Caco-2 (cell line): ENCODE data around the gene RFX4. TPM values are rescaled to one million over a fixed set of nuclear protein-coding genes. Genes with fewer than 3 reads are reported as not detected.
A peak's percentile ranks its signal among the peaks of the same experiment; 100 is the strongest.

ENCODE experiments used
- BruUV-seq: library from RNA; stranded (reverse); fragments of 400-500 nt; replicated peaks from 2 replicates; lab custom pipeline; 2021; lab: Mats Ljungman, UMichigan
- CTCF ChIA-PET: fragments of 300-600 bp; sonication (Branson Sonifier 250); formaldehyde crosslinking; loops from one replicate; lab custom pipeline; 2022; ENCODE audit warnings: antibody characterized with exemption; lab: Charles Lee
- POLR2A ChIA-PET: fragments of 300-600 bp; sonication (Branson Sonifier 250); formaldehyde crosslinking; loops from one replicate; lab custom pipeline; 2022; ENCODE audit warnings: antibody characterized with exemption; lab: Charles Lee
- DNase-seq, 2 experiments: peaks; one replicate each; pipeline versions ENCODE4 v3.0.0 to v3.0.0-alpha.2; 2020 to 2022
- H3K27me3 ChIP-seq: replicated peaks from 2 replicates; pipeline ENCODE4 v1.6.0; 2011; ENCODE audit warnings: low read length; ENCODE audit not compliant: control insufficient read depth, insufficient read depth
- H3K36me3 ChIP-seq: 2 replicates; pipeline ENCODE4 v1.5.1; 2011; ENCODE audit warnings: low read length; ENCODE audit not compliant: control insufficient read depth, insufficient read depth
- H3K4me1 ChIP-seq: fragments of 250-450 bp; sonication (Bioruptor Pico); 2 replicates; pipeline ENCODE4 v1.5.1; 2020; ENCODE audit warnings: mild to moderate bottlenecking
- H3K4me3 ChIP-seq: 2 replicates; pipeline ENCODE4 v1.5.1; 2011; ENCODE audit warnings: low read depth, mild to moderate bottlenecking, control low read depth, low read length
- H3K9me3 ChIP-seq: fragments of 250-450 bp; sonication (Bioruptor Pico); 2 replicates; pipeline ENCODE4 v1.5.1; 2020; ENCODE audit warnings: mild to moderate bottlenecking, moderate library complexity
- H3K27ac Mint-ChIP-seq: one replicate; pipeline ENCODE4 v1.8.0; 2022; ENCODE audit warnings: mixed read lengths; ENCODE audit not compliant: unreplicated experiment
- H3K27me3 Mint-ChIP-seq: one replicate; pipeline ENCODE4 v1.8.0; 2022; ENCODE audit warnings: mixed read lengths; ENCODE audit not compliant: insufficient read depth, unreplicated experiment
- H3K36me3 Mint-ChIP-seq: one replicate; pipeline ENCODE4 v1.8.0; 2022; ENCODE audit warnings: mild to moderate bottlenecking, mixed read lengths; ENCODE audit not compliant: insufficient read depth, unreplicated experiment
- H3K4me1 Mint-ChIP-seq: one replicate; pipeline ENCODE4 v1.8.0; 2022; ENCODE audit warnings: low read depth, mixed read lengths; ENCODE audit not compliant: unreplicated experiment
- H3K4me3 Mint-ChIP-seq: one replicate; pipeline ENCODE4 v1.8.0; 2022; ENCODE audit warnings: mild to moderate bottlenecking, moderate library complexity, mixed read lengths; ENCODE audit not compliant: unreplicated experiment
- H3K9me3 Mint-ChIP-seq: one replicate; pipeline ENCODE4 v1.8.0; 2022; ENCODE audit warnings: mixed read lengths; ENCODE audit not compliant: unreplicated experiment
- intact Hi-C: fragments of 100-400 bp; cut with micrococcal nuclease; formaldehyde crosslinking; loops from one replicate; pipeline ENCODE4 v1.10.0; 2022; ENCODE audit not compliant: unreplicated experiment
- total RNA-seq: library from RNA; stranded (reverse); gene quantifications from 2 replicates; pipeline ENCODE4 v1.2.3, GENCODE V29; 2022
- TF ChIP-seq, protein P1 (sequence below), 2 experiments: fragments of 200-600 bp in 1 of 2; IDR thresholded peaks; 1 replicate in 1 of 2; 2 replicates in 1 of 2; pipeline versions ENCODE4 v1.5.1 to v1.8.0; 2011 to 2022; ENCODE audit warnings: antibody characterized with exemption in 1 of 2, control low read depth in 1 of 2, inconsistent platforms in 1 of 2, low read depth in 1 of 2, low read length in 1 of 2, mild to moderate bottlenecking in 1 of 2, moderate library complexity in 1 of 2; ENCODE audit not compliant: insufficient read depth in 1 of 2, severe bottlenecking in 1 of 2, unreplicated experiment in 1 of 2

RFX4 gene
- total RNA-seq, 1 experiment from 2014 or later = not detected

DNA sequence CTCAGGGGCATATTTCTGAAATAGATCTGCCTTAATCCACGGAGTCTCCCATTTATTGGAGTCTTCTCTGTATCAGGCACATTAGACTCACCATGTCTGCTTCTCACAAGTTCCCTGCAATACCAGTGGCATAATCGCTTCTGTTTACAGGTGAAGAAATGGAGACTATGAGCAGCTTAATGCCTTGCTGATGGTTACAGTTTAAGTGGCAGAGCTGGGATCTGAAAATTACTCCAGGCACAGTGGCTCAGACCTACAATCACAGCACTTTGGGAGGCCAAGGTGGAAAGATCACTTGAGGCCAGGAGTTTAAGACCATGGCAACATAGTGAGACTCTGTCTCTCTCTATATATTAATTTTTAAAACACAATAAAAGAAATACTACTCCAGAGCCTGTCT, 184.4 kb downstream of the RFX4 start:
- intact Hi-C loops = no loop called here
- no TSS peak for BruUV-seq
- Histone ChIP-seq H3K36me3 (no peaks in the 10 kb centered on the region), H3K27me3 (no peaks in the 10 kb centered on the region), H3K4me3 (no peak overlapping the region), H3K4me1 (peaks cover 6% of the 10 kb centered on the region; the same call in 1 of the 2 replicates), H3K9me3 (no peaks in the 10 kb centered on the region)
- no peaks in the 10 kb centered on the region for H3K36me3 Mint-ChIP-seq
- peaks cover 9% of the 10 kb centered on the region for H3K4me1 Mint-ChIP-seq
- CTCF ChIA-PET = no interaction called here
- DNase-seq = no peak
- TF ChIP-seq, protein P1, sequence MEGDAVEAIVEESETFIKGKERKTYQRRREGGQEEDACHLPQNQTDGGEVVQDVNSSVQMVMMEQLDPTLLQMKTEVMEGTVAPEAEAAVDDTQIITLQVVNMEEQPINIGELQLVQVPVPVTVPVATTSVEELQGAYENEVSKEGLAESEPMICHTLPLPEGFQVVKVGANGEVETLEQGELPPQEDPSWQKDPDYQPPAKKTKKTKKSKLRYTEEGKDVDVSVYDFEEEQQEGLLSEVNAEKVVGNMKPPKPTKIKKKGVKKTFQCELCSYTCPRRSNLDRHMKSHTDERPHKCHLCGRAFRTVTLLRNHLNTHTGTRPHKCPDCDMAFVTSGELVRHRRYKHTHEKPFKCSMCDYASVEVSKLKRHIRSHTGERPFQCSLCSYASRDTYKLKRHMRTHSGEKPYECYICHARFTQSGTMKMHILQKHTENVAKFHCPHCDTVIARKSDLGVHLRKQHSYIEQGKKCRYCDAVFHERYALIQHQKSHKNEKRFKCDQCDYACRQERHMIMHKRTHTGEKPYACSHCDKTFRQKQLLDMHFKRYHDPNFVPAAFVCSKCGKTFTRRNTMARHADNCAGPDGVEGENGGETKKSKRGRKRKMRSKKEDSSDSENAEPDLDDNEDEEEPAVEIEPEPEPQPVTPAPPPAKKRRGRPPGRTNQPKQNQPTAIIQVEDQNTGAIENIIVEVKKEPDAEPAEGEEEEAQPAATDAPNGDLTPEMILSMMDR (IDR thresholded peaks at IDR 0.05; ENCODE audit: insufficient read depth in 1 of 2, low read depth in 1 of 2, low read length in 1 of 2, severe bottlenecking in 1 of 2, unreplicated experiment in 1 of 2) = no peak
- H3K4me3 Mint-ChIP-seq = no peak overlapping the region
- POLR2A ChIA-PET = no interaction called here
- no peak overlapping the region for H3K27ac Mint-ChIP-seq
- H3K9me3 Mint-ChIP-seq = no peaks in the 10 kb centered on the region
- no peaks in the 10 kb centered on the region for H3K27me3 Mint-ChIP-seq

DNA sequence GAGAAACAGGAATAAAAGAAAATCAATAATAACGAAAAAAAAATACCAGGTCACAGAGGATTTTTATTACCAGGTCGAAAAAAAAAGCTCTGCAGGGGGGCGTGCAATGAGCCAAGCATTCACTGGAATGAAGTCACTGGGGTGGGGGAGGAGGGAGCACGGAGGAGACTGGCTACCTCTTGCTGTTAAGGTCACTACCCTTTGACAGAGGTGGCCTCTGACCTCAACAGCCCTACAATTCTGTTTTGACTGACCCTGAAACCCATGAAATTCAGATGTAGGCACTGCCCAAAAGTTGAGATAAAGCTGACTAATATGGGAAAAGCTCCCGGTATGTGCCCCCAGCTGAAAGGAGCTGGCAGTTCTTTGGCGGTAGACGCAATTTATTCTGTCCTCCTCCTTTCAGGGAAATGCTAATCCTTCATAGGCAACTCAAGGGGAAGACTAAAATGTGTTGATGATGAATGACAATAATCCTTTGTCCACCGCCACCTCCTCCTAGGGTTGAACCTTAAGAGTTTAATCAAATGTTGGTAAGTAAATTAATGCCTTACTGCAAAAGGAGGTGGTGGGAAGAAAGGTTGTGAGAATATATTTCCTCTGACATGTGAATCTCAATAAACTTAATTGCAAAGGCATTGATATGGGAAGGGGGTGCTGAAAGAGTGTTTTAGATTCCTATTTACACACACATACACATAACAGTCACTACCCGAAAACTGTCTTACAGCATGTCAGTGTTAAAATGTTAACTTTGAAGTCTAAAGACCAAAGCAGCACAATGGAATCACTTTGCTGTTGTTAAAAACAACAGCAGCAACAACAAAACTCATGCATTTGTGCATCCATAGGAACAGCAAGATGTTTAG, 185.4 kb downstream of the RFX4 start:
- DNase-seq = no peak
- ChIA-PET CTCF (no interaction called here), POLR2A (interaction anchor here (0.6 kb wide), 1 partner anchor 11 kb away, joined by 8 read pairs; no protein-coding TSS in a partner anchor)
- Mint-ChIP-seq H3K36me3 (no peaks in the 10 kb centered on the region), H3K9me3 (no peaks in the 10 kb centered on the region), H3K4me3 (no peak overlapping the region), H3K27ac (no peak overlapping the region), H3K4me1 (peaks cover 9% of the 10 kb centered on the region), H3K27me3 (no peaks in the 10 kb centered on the region)
- TF ChIP-seq, protein P1 (IDR thresholded peaks at IDR 0.05; ENCODE audit: insufficient read depth in 1 of 2, low read depth in 1 of 2, low read length in 1 of 2, severe bottlenecking in 1 of 2, unreplicated experiment in 1 of 2) = no peak
- H3K9me3 ChIP-seq = no peaks in the 10 kb centered on the region
- H3K4me3 ChIP-seq = no peak overlapping the region
- intact Hi-C loops = no loop called here
- BruUV-seq = no TSS peak
- no peaks in the 10 kb centered on the region for H3K36me3 ChIP-seq
- H3K4me1 ChIP-seq = peaks cover 6% of the 10 kb centered on the region; the same call in 1 of the 2 replicates
- no peaks in the 10 kb centered on the region for H3K27me3 ChIP-seq

DNA sequence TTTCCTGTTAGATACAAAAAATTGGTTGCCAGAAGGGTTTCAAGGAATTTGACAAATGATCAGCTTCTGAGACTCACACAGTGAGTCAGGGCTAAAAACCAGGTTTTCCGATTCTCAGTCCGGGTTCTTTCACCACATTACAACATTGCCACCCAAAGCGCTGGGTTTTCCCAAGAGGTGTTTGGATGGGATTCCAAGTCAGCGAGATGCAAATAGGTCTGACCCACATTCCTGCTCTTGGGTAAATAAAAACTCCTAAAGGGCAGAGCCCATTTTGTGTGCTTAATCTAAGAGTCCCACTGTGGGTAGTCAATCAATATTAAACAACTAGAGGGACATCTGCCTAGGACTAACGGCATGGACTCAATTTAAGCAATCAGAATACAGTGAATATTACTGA, 186.3 kb downstream of the RFX4 start:
- ChIA-PET CTCF (no interaction called here), POLR2A (no interaction called here)
- Histone ChIP-seq H3K27me3 (no peaks in the 10 kb centered on the region), H3K4me3 (no peak overlapping the region), H3K4me1 (peaks cover 6% of the 10 kb centered on the region; the same call in 1 of the 2 replicates), H3K36me3 (no peaks in the 10 kb centered on the region), H3K9me3 (no peaks in the 10 kb centered on the region)
- H3K36me3 Mint-ChIP-seq = peaks cover 4% of the 10 kb centered on the region
- no peak overlapping the region for H3K27ac Mint-ChIP-seq
- H3K9me3 Mint-ChIP-seq = no peaks in the 10 kb centered on the region
- intact Hi-C loops = no loop called here
- DNase-seq = peak in 1 of 2 experiments; percentile 9
- BruUV-seq = no TSS peak
- peaks cover 9% of the 10 kb centered on the region for H3K4me1 Mint-ChIP-seq
- TF ChIP-seq, protein P1 (IDR thresholded peaks at IDR 0.05; ENCODE audit: insufficient read depth in 1 of 2, low read depth in 1 of 2, low read length in 1 of 2, severe bottlenecking in 1 of 2, unreplicated experiment in 1 of 2) = no peak
- no peaks in the 10 kb centered on the region for H3K27me3 Mint-ChIP-seq
- H3K4me3 Mint-ChIP-seq = no peak overlapping the region
